ENCODE results near the gene NPAT. TPM values are rescaled to one million over a fixed set of nuclear protein-coding genes. Genes with fewer than 3 reads are reported as not detected.

Gene NPAT
- total RNA-seq, 1 experiment from 2014 or later, result 14.9 TPM

DNA sequence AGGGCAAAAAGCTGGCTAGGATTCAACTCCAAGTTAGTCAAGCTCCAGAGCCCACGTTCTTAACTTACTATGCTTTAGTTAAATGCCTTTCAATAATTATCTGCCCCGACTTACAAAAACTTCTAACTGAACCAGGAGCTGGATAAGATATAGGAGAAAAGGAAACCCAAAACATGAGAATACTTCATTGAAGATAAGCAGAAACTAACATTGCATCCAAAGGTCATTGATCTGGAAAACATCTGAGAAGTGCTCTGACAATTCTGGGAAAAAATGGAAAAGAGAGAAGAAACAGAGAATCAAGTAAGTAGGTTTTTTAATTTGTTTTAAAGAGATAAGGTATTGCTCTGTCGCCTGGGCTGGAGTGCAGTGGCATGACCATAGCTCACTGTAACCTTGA, 73.9 kb downstream of the NPAT start:
- H3K4me1 ChIP-seq (ENCODE audit: control insufficient read depth in 1 of 2, insufficient read depth in 2 of 2, low read length in 2 of 2), result no peaks in the 10 kb centered on the region
- no peak for TF ChIP-seq SRF (IDR thresholded peaks at IDR 0.05; ENCODE audit: low read depth)
- H3K27ac ChIP-seq (ENCODE audit: low read depth, low read length), result no peak overlapping the region
- no peaks in the 10 kb centered on the region for H3K27me3 ChIP-seq (ENCODE audit: insufficient read depth, low read length)
- no TSS peak for BruUV-seq (replicated peaks)
- peaks cover 59 to 60% of the 10 kb centered on the region in 2 experiments; a peak in 3 of 4 replicates for H3K36me3 ChIP-seq (ENCODE audit: control insufficient read depth in 1 of 2, insufficient read depth in 2 of 2, low read length in 2 of 2)
- ChIA-PET POLR2A (no interaction called here), CTCF (no interaction called here), RAD21 (ENCODE audit: low non-redundant PET in 1 of 2, low total read pairs in 2 of 2, uncharacterized antibody in 2 of 2, unreplicated experiment in 2 of 2) (no interaction called here)
- intact Hi-C loops (cut with micrococcal nuclease), result no loop called here
- H3K9ac ChIP-seq (ENCODE audit: low read length), result no peak overlapping the region
- ATAC-seq (no peak), DNase-seq (ENCODE audit: low read depth, low spot score) (no peak)
- H3K4me3 ChIP-seq (replicated peaks in 1 of 2; ENCODE audit: low read depth in 1 of 2, low read length in 2 of 2), result no peak overlapping the region
- H2AFZ ChIP-seq (ENCODE audit: low read depth, low read length, poor library complexity, severe bottlenecking), result no peak overlapping the region
- no peak overlapping the region for H3K4me2 ChIP-seq (ENCODE audit: low read length)
- H3K79me2 ChIP-seq (ENCODE audit: insufficient read depth, low read length), result no peaks in the 10 kb centered on the region
- H4K20me1 ChIP-seq (ENCODE audit: insufficient read depth), result no peaks in the 10 kb centered on the region; the same call in 1 of the 2 replicates
- H3K9me2 ChIP-seq (ENCODE audit: insufficient read depth), result no peaks in the 10 kb centered on the region
- no peaks in the 10 kb centered on the region for H3K9me3 ChIP-seq (ENCODE audit: control insufficient read depth in 1 of 2, insufficient read depth in 1 of 2, low read depth in 1 of 2, low read length in 2 of 2)

DNA sequence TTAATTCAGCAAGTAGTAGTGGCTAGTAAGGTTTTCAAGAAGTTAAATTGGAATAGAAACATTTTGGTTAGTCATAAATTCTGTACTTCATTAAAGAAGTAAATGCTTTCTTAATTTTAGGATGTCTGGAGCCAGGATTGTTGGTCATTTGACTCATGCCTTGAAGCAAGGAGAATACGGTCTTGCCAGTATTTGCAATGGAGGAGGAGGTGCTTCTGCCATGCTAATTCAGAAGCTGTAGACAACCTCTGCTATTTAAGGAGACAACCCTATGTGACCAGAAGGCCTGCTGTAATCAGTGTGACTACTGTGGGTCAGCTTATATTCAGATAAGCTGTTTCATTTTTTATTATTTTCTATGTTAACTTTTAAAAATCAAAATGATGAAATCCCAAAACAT, 75.3 kb downstream of the NPAT start:
- TF ChIP-seq ZNF274 (IDR thresholded peaks at IDR 0.05; ENCODE audit: low read depth, low read length) (no peak), JUND (IDR thresholded peaks at IDR 0.05) (no peak), ELF1 (IDR thresholded peaks at IDR 0.05; ENCODE audit: borderline replicate concordance, low read depth) (no peak), YY1 (IDR thresholded peaks at IDR 0.05; ENCODE audit: extremely low read depth, insufficient replicate concordance, low read depth, low read length) (no peak), EZH2 (IDR thresholded peaks at IDR 0.05) (no peak), SRF (IDR thresholded peaks at IDR 0.05; ENCODE audit: low read depth) (no peak), POLR2AphosphoS5 (IDR thresholded peaks at IDR 0.05; ENCODE audit: low read depth, low read length) (no peak), SIN3A (IDR thresholded peaks at IDR 0.05; ENCODE audit: low read depth) (no peak), TCF7L2 (IDR thresholded peaks at IDR 0.05; ENCODE audit: borderline replicate concordance, extremely low read depth, insufficient read depth, insufficient read length) (no peak), CEBPB (IDR thresholded peaks at IDR 0.05; ENCODE audit: low read depth) (no peak), SP1 (IDR thresholded peaks at IDR 0.05; ENCODE audit: low read depth) (no peak), POLR2A (IDR thresholded peaks at IDR 0.05; ENCODE audit: borderline replicate concordance, extremely low read depth, insufficient read depth, insufficient read length) (no peak), EGR1 (IDR thresholded peaks at IDR 0.05; ENCODE audit: low read depth) (no peak)
- TF ChIP-seq, protein P1, sequence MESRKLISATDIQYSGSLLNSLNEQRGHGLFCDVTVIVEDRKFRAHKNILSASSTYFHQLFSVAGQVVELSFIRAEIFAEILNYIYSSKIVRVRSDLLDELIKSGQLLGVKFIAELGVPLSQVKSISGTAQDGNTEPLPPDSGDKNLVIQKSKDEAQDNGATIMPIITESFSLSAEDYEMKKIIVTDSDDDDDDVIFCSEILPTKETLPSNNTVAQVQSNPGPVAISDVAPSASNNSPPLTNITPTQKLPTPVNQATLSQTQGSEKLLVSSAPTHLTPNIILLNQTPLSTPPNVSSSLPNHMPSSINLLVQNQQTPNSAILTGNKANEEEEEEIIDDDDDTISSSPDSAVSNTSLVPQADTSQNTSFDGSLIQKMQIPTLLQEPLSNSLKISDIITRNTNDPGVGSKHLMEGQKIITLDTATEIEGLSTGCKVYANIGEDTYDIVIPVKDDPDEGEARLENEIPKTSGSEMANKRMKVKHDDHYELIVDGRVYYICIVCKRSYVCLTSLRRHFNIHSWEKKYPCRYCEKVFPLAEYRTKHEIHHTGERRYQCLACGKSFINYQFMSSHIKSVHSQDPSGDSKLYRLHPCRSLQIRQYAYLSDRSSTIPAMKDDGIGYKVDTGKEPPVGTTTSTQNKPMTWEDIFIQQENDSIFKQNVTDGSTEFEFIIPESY (IDR thresholded peaks at IDR 0.05; ENCODE audit: extremely low read depth, insufficient replicate concordance, low read length), result no peak
- no peak for ATAC-seq
- Histone ChIP-seq H3K79me2 (ENCODE audit: insufficient read depth, low read length) (no peaks in the 10 kb centered on the region), H3K9me3 (ENCODE audit: control insufficient read depth in 1 of 2, insufficient read depth in 1 of 2, low read depth in 1 of 2, low read length in 2 of 2) (no peaks in the 10 kb centered on the region), H2AFZ (ENCODE audit: low read depth, low read length, poor library complexity, severe bottlenecking) (no peak overlapping the region), H3K9me2 (ENCODE audit: insufficient read depth) (no peaks in the 10 kb centered on the region), H3K27ac (ENCODE audit: low read depth, low read length) (no peak overlapping the region), H3K4me1 (ENCODE audit: control insufficient read depth in 1 of 2, insufficient read depth in 2 of 2, low read length in 2 of 2) (no peaks in the 10 kb centered on the region), H3K9ac (ENCODE audit: low read length) (no peak overlapping the region), H3K4me2 (ENCODE audit: low read length) (no peak overlapping the region), H3K36me3 (ENCODE audit: control insufficient read depth in 1 of 2, insufficient read depth in 2 of 2, low read length in 2 of 2) (peaks cover 63 to 68% of the 10 kb centered on the region in 2 experiments), H3K4me3 (replicated peaks in 1 of 2; ENCODE audit: low read depth in 1 of 2, low read length in 2 of 2) (no peak overlapping the region), H4K20me1 (ENCODE audit: insufficient read depth) (no peaks in the 10 kb centered on the region; the same call in 1 of the 2 replicates), H3K27me3 (ENCODE audit: insufficient read depth, low read length) (no peaks in the 10 kb centered on the region)
- no TSS peak for BruUV-seq (replicated peaks)
- CTCF ChIA-PET, result no interaction called here
- RAD21 ChIA-PET (ENCODE audit: low non-redundant PET in 1 of 2, low total read pairs in 2 of 2, uncharacterized antibody in 2 of 2, unreplicated experiment in 2 of 2), result no interaction called here
- POLR2A ChIA-PET, result no interaction called here
- intact Hi-C loops (cut with micrococcal nuclease), result no loop called here
- no peak for DNase-seq (ENCODE audit: low read depth, low spot score)
